K562 (cell line): ENCODE data around the gene ANKS1B. TPM values are rescaled to one million over a fixed set of nuclear protein-coding genes. Genes with fewer than 3 reads are reported as not detected.
A peak's percentile ranks its signal among the peaks of the same experiment; 100 is the strongest.

ENCODE experiments used
- ATAC-seq: fragments of 200-7000 bp; cut with Tn5 transposase; 3 replicates; pipeline ENCODE4 v1.9.1; 2020; ENCODE audit warnings: moderate library complexity
- BruUV-seq: library from RNA; stranded (reverse); fragments of 400-500 nt; replicated peaks from 2 replicates; lab custom pipeline; 2021; lab: Mats Ljungman, UMichigan
- CTCF ChIA-PET: fragments of 300-600 bp; formaldehyde crosslinking; extraction: SDS; loops from one replicate; lab custom pipeline; 2021; ENCODE audit warnings: low intra/inter-chr PET ratio; lab: Yijun Ruan, JAX
- POLR2A ChIA-PET: fragments of 300-600, 350-650 bp; sonication (Branson Sonifier 250); formaldehyde crosslinking; extraction: SDS; loops from one replicate; lab custom pipeline; 2021; ENCODE audit warnings: antibody characterized with exemption, inconsistent platforms; lab: Yijun Ruan, JAX
- DNase-seq, 4 experiments: peaks; one replicate each; pipeline versions ENCODE4 v3.0.0 to v3.0.0-alpha.2; 2011 to 2018; ENCODE audit warnings: low spot score in 3 of 4, mixed read lengths in 3 of 4; ENCODE audit errors: extremely low read depth in 1 of 4
- FAIRE-seq: peaks from 2 replicates; lab custom pipeline; 2011; peaks lifted over from hg19 to GRCh38; lab: Jason Lieb, UNC
- H2AFZ ChIP-seq: 2 replicates; pipeline ENCODE4 v1.6.0; 2011; ENCODE audit warnings: low read depth, low read length, control low read depth, inconsistent platforms
- H3K27ac ChIP-seq: fragments of 200-600 bp; 3 replicates; pipeline ENCODE4 v1.8.0; 2011; ENCODE audit warnings: low read depth, mild to moderate bottlenecking, control low read depth, inconsistent platforms, low read length, moderate library complexity, mixed read lengths; ENCODE audit errors: extremely low read depth
- H3K27me3 ChIP-seq, 2 experiments: fragments of 300-600 bp in 1 of 2; 2 replicates in 1 of 2; 3 replicates in 1 of 2; pipeline versions ENCODE4 v1.6.0 to v1.8.0; 2011; ENCODE audit warnings: inconsistent platforms in 2 of 2, low read length in 2 of 2, mild to moderate bottlenecking in 1 of 2, mixed read lengths in 1 of 2, moderate library complexity in 1 of 2; ENCODE audit not compliant: control insufficient read depth in 2 of 2, insufficient read depth in 2 of 2
- H3K36me3 ChIP-seq: fragments of 300-600 bp; 3 replicates; pipeline ENCODE4 v1.8.0; 2011; ENCODE audit warnings: mild to moderate bottlenecking, low read length, inconsistent platforms; ENCODE audit not compliant: control insufficient read depth, insufficient read depth
- H3K4me1 ChIP-seq, 2 experiments: fragments of 200-600 bp in 1 of 2; replicated peaks in 1 of 2; 2 replicates in 1 of 2; 3 replicates in 1 of 2; pipeline versions ENCODE4 v1.5.1 to v1.8.0; 2011; ENCODE audit warnings: inconsistent platforms in 2 of 2, low read length in 2 of 2, mild to moderate bottlenecking in 1 of 2, mixed read lengths in 1 of 2, moderate library complexity in 1 of 2; ENCODE audit not compliant: control insufficient read depth in 2 of 2, insufficient read depth in 2 of 2
- H3K4me2 ChIP-seq: 2 replicates; pipeline ENCODE4 v1.6.1; 2011; ENCODE audit warnings: low read length, control low read depth, inconsistent platforms, mixed read lengths; ENCODE audit not compliant: insufficient read depth
- H3K4me3 ChIP-seq: fragments of 200-600 bp; sonication (generic), shearing (Covaris generic); 2 replicates; pipeline ENCODE4 v1.5.1; 2016; ENCODE audit warnings: control low read depth, inconsistent platforms
- H3K79me2 ChIP-seq: fragments of 200-600 bp; 3 replicates; pipeline ENCODE4 v1.8.0; 2011; ENCODE audit warnings: low read length, inconsistent platforms; ENCODE audit not compliant: control insufficient read depth, insufficient read depth
- H3K9ac ChIP-seq, 2 experiments: 2 replicates each; pipeline versions ENCODE4 v1.6.0 to v1.6.1; 2011; ENCODE audit warnings: low read depth in 2 of 2, low read length in 2 of 2, control low read depth in 1 of 2, inconsistent platforms in 1 of 2, mild to moderate bottlenecking in 1 of 2, mixed read lengths in 1 of 2; ENCODE audit not compliant: insufficient read depth in 1 of 2
- H3K9me1 ChIP-seq: one replicate; pipeline ENCODE4 v1.6.0; 2011; ENCODE audit warnings: inconsistent platforms, mild to moderate bottlenecking, low read length, moderate library complexity; ENCODE audit not compliant: control insufficient read depth, insufficient read depth
- H3K9me3 ChIP-seq: replicated peaks from 2 replicates; pipeline ENCODE4 v1.5.1; 2011; ENCODE audit warnings: low read depth, low read length, inconsistent platforms; ENCODE audit not compliant: control insufficient read depth, insufficient read depth
- H4K20me1 ChIP-seq: replicated peaks from 2 replicates; pipeline ENCODE4 v1.6.1; 2011; ENCODE audit warnings: low read length, inconsistent platforms, mixed read lengths; ENCODE audit not compliant: control insufficient read depth, insufficient read depth
- AFF1 ChIP-seq, 2 experiments: fragments of 450-650 bp; IDR thresholded peaks; 2 replicates each; pipeline ENCODE4 v1.6.1; 2018; ENCODE audit warnings: mild to moderate bottlenecking in 2 of 2, low read depth in 1 of 2; ENCODE audit not compliant: partially characterized antibody in 2 of 2
- C11orf30 ChIP-seq: fragments of 450-650 bp; IDR thresholded peaks from 2 replicates; pipeline ENCODE4 v1.6.1; 2016; ENCODE audit warnings: low read depth, mild to moderate bottlenecking
- ESRRA ChIP-seq: fragments of 450-650 bp; IDR thresholded peaks from 2 replicates; pipeline ENCODE4 v1.6.1; 2014; ENCODE audit warnings: low read depth, mild to moderate bottlenecking, moderate library complexity, borderline replicate concordance
- FOXJ2 ChIP-seq: fragments of 200-800 bp; sonication (Bioruptor generic); IDR thresholded peaks from 2 replicates; pipeline ENCODE4 v1.6.1; 2016; ENCODE audit warnings: missing genetic modification characterization, missing compliant biosample characterization
- FOXM1 ChIP-seq, 2 experiments: fragments of 450-650 bp in 1 of 2; sonication (generic) in 1 of 2; formaldehyde crosslinking in 1 of 2; IDR thresholded peaks; 2 replicates each; pipeline versions ENCODE4 v1.6.1 to v1.9.0; 2017 to 2022; ENCODE audit warnings: low read depth in 2 of 2, mild to moderate bottlenecking in 2 of 2, missing genetic modification reagents in 1 of 2, moderate library complexity in 1 of 2
- HNRNPUL1 ChIP-seq: fragments of 200-400 bp; formaldehyde crosslinking; IDR thresholded peaks from 2 replicates; pipeline ENCODE4 v1.6.1; 2017; ENCODE audit warnings: low read length
- JUND ChIP-seq, 2 experiments: IDR thresholded peaks; 2 replicates in 1 of 2; 3 replicates in 1 of 2; pipeline ENCODE4 v1.6.1; 2011; ENCODE audit warnings: borderline replicate concordance in 2 of 2, low read depth in 2 of 2, low read length in 2 of 2, improper control_type of control experiment in 1 of 2, missing biosample characterization in 1 of 2, missing genetic modification characterization in 1 of 2, missing genetic modification reagents in 1 of 2
- RBFOX2 ChIP-seq: fragments of 200-400 bp; formaldehyde crosslinking; IDR thresholded peaks from 2 replicates; pipeline ENCODE4 v1.6.1; 2017; ENCODE audit warnings: low read depth, mild to moderate bottlenecking, low read length, moderate library complexity
- RFX1 ChIP-seq: fragments of 450-650 bp; IDR thresholded peaks from 2 replicates; pipeline ENCODE4 v1.6.1; 2016; ENCODE audit warnings: mild to moderate bottlenecking, moderate library complexity
- RFX5 ChIP-seq: IDR thresholded peaks from 2 replicates; pipeline ENCODE4 v1.6.1; 2011; ENCODE audit warnings: low read depth, mild to moderate bottlenecking, improper control_type of control experiment, low read length
- SUPT5H ChIP-seq: fragments of 450-650 bp; IDR thresholded peaks from 2 replicates; pipeline ENCODE4 v1.6.1; 2016
- ZKSCAN3 ChIP-seq: fragments of 250-450 bp; sonication (Bioruptor Pico); IDR thresholded peaks from 2 replicates; pipeline ENCODE4 v1.4.0; 2020
- ZNF316 ChIP-seq: fragments of 450-650 bp; IDR thresholded peaks from 2 replicates; pipeline ENCODE4 v1.6.1; 2016
- WGBS: fragments of 100-300 bp; shearing (Covaris generic); methylation state at CpG from one replicate; pipeline ENCODE4 v1.1.6; 2016; ENCODE audit warnings: low coverage, mixed read lengths; ENCODE audit not compliant: insufficient coverage; ENCODE audit errors: missing lambda C conversion rate; 5-methylcytosine and 5-hydroxymethylcytosine counted together
- in situ Hi-C: fragments of 300-500 bp; cut with MboI; formaldehyde crosslinking; loops from 4 replicates; pipeline ENCODE4 v1.15.0; 2018; ENCODE audit warnings: inconsistent platforms, mixed read lengths
- intact Hi-C: fragments of 100-400 bp; cut with micrococcal nuclease; formaldehyde crosslinking; loops from 2 replicates; pipeline ENCODE4 v1.14.2; 2022
- polyA plus RNA-seq, 8 experiments: library from polyadenylated mRNA; depleted of rRNA in 4 of 8; stranded (reverse) in 5 of 8; unstranded in 3 of 8; fragments of >200 nt; fragmentation: Nextera tagmentation in 2 of 8; fragmentation: Illumina TruSeq in 1 of 8; extraction: Ambion mirVana in 2 of 8; extraction: Trizol in 1 of 8; gene quantifications; 2 replicates each; pipeline versions ENCODE4 v1.2.1 to v1.2.3, GENCODE V29; 2011 to 2014; ENCODE audit warnings: inconsistent platforms in 1 of 8, missing spikeins in 1 of 8
- total RNA-seq, 7 experiments: library from RNA; depleted of rRNA in 6 of 7; stranded (reverse); fragments of >200 nt in 6 of 7; fragmentation: Illumina TruSeq in 2 of 7; extraction: Trizol in 2 of 7; gene quantifications; 2 replicates each; pipeline versions ENCODE4 v1.2.1 to v1.2.3, GENCODE V29; 2011 to 2021; ENCODE audit warnings: low replicate concordance in 1 of 7

Gene ANKS1B
- total and polyA plus RNA-seq, 9 of the 15 experiments (the other 6 are each of a cell fraction or from before 2014, with no cell fraction given) = 0.04 to 0.47 (median 0.28) TPM; not detected in 4

DNA sequence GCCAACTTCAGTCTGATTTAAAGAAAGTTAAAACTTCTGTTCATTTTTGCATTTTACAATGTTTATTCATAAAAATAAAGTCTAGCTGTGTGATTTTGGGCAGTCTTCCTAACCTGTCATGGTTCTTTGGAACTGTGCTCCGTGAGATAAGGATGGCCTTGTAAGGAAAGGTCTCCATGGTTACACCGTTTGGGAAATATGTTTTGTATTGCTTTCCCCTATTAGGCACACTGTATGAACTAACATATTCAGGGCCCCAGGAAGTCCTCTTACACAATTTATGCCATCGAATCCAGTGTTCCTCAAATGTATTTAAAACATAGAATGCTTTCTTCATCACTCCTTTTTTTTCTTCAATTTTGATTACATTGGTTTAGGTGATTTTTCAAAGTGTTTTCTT is 1285.2 kb downstream of the ANKS1B start:
- Histone ChIP-seq H2AFZ (no peak overlapping the region), H3K27me3 (no peaks in the 10 kb centered on the region), H3K4me3 (no peak overlapping the region), H3K9me1 (no peaks in the 10 kb centered on the region), H3K79me2 (no peaks in the 10 kb centered on the region), H4K20me1 (no peaks in the 10 kb centered on the region), H3K27ac (no peak overlapping the region), H3K4me2 (no peak overlapping the region), H3K9ac (no peak overlapping the region), H3K4me1 (peaks cover 4% of the 10 kb centered on the region in 2 experiments; a peak in 2 of 5 replicates), H3K9me3 (no peaks in the 10 kb centered on the region), H3K36me3 (no peaks in the 10 kb centered on the region; the same call in 2 of the 3 replicates)
- in situ Hi-C loops = no loop called here
- peak; percentile 6 for FAIRE-seq
- BruUV-seq = no TSS peak
- TF ChIP-seq AFF1 (IDR thresholded peaks at IDR 0.05; ENCODE audit: low read depth in 1 of 2, partially characterized antibody in 2 of 2) = no peak
- TF ChIP-seq RFX5 = no peak
- TF ChIP-seq ZNF316 = no peak
- TF ChIP-seq RFX1 = peak; percentile 76
- TF ChIP-seq SUPT5H = no peak
- TF ChIP-seq ESRRA = no peak
- TF ChIP-seq JUND (IDR thresholded peaks at IDR 0.05; ENCODE audit: borderline replicate concordance, low read depth, low read length) = no peak
- no peak for TF ChIP-seq JUND (tag; IDR thresholded peaks at IDR 0.05; ENCODE audit: borderline replicate concordance, low read depth, low read length)
- TF ChIP-seq HNRNPUL1 = no peak
- TF ChIP-seq FOXM1 (IDR thresholded peaks at IDR 0.05; ENCODE audit: low read depth) = no peak
- TF ChIP-seq FOXM1 (CRISPR knock-in tag; IDR thresholded peaks at IDR 0.05; ENCODE audit: low read depth) = no peak
- no peak for TF ChIP-seq C11orf30
- no peak for TF ChIP-seq ZKSCAN3 (CRISPR knock-in tag)
- no peak for TF ChIP-seq RBFOX2
- peak; percentile 55; the same call in 1 of the 2 replicates for TF ChIP-seq FOXJ2 (tag)
- ChIA-PET POLR2A (no interaction called here), CTCF (no interaction called here)
- peak in 1 of 4 experiments; percentile 25 for DNase-seq
- 0 out of 3 replicates have a peak, but pooled peaks have one; percentile 17 for ATAC-seq
- 10% methylated on average over 3 of the region's 3 CpGs for WGBS
- intact Hi-C loops = loop anchor here (1.0 to 10.0 kb wide), 3 partner anchors 44 to 295 kb away; no protein-coding TSS in a partner anchor
